GM21526 (cell line): ENCODE data around the gene LAMTOR4.
"Not testable (repeated sequence)": the region's sequence is repeated elsewhere in the genome, so short reads cannot be mapped to it uniquely, and the experiment has no call there.

Source experiments
- ATAC-seq: cut with Tn5 transposase; IDR thresholded peaks from one replicate; pipeline ENCODE4 v1.9.1; 2021; ENCODE audit warnings: moderate library complexity; ENCODE audit not compliant: unreplicated experiment, low FRiP score

The LAMTOR4 gene

GRCh38 chr7:100169147-100169850, 20.6 kb downstream of the LAMTOR4 start:
- ATAC-seq = no peak

- no peak for ATAC-seq
These were observed 21.6 kb downstream of the LAMTOR4 start for GRCh38 chr7:100170101-100170897.

GRCh38 chr7:100171087-100171681, 22.5 kb downstream of the LAMTOR4 start:
- no peak for ATAC-seq

GRCh38 chr7:100171840-100172239, 23.1 kb downstream of the LAMTOR4 start:
- ATAC-seq = no peak

- ATAC-seq = no peak
These were observed 25.2 kb downstream of the LAMTOR4 start for GRCh38 chr7:100173806-100174495.

GRCh38 chr7:100174582-100174981, 25.9 kb downstream of the LAMTOR4 start:
- ATAC-seq = no peak

- no peak for ATAC-seq
These were observed 26.7 kb downstream of the LAMTOR4 start for GRCh38 chr7:100175296-100175935.

GRCh38 chr7:100176096-100177044, 27.7 kb downstream of the LAMTOR4 start:
- no peak for ATAC-seq

GRCh38 chr7:100177045-100178001, 28.6 kb downstream of the LAMTOR4 start, which contains the start of the genes GPC2 and STAG3:
GPC2 (minus strand) TSS chr7:100177381; CDS start chr7:100177199, 182 bp downstream.
STAG3 (plus strand) TSS chr7:100177918; CDS start chr7:100180557, 2,639 bp downstream.
- peak; percentile 68 for ATAC-seq

GRCh38 chr7:100180084-100180483, 31.4 kb downstream of the LAMTOR4 start:
- ATAC-seq = not testable (repeated sequence)

- ATAC-seq = not testable (repeated sequence)
These were observed 33.9 kb downstream of the LAMTOR4 start for GRCh38 chr7:100182616-100183015.

GRCh38 chr7:100183090-100183489, 34.4 kb downstream of the LAMTOR4 start:
- not testable (repeated sequence) for ATAC-seq

GRCh38 chr7:100185726-100186125, 37.0 kb downstream of the LAMTOR4 start:
- no peak for ATAC-seq

- ATAC-seq = no peak
These were observed 40.3 kb downstream of the LAMTOR4 start for GRCh38 chr7:100189061-100189460.

- ATAC-seq = no peak
These were observed 41.5 kb downstream of the LAMTOR4 start for GRCh38 chr7:100190048-100190711.

GRCh38 chr7:100191775-100192174, 43.1 kb downstream of the LAMTOR4 start:
- no peak for ATAC-seq

- ATAC-seq = not testable (repeated sequence)
These were observed 43.7 kb downstream of the LAMTOR4 start for GRCh38 chr7:100192281-100192862.
